HepG2 (cell line): ENCODE results near the gene DCAF8. TPM values are rescaled to one million over a fixed set of nuclear protein-coding genes. Genes with fewer than 3 reads are reported as not detected.

Experiments used
- ATAC-seq: fragments of 200-7000 bp; cut with Tn5 transposase; 3 replicates; pipeline ENCODE4 v1.9.1; 2020; ENCODE audit warnings: mild to moderate bottlenecking, moderate library complexity
- BruUV-seq: library from RNA; stranded (reverse); fragments of 400-500 nt; replicated peaks from 2 replicates; lab custom pipeline; 2021; lab: Mats Ljungman, UMichigan
- CTCF ChIA-PET: fragments of 300-600 bp; formaldehyde crosslinking; extraction: SDS; loops from one replicate; lab custom pipeline; 2021; ENCODE audit warnings: low total read pairs, inconsistent platforms, low intra/inter-chr PET ratio; lab: Yijun Ruan, JAX
- POLR2A ChIA-PET: fragments of 350-600 bp; sonication (Branson Sonifier 250); formaldehyde crosslinking; loops from one replicate; lab custom pipeline; 2020; ENCODE audit warnings: antibody characterized with exemption, inconsistent platforms; lab: Yijun Ruan, JAX
- DNase-seq: peaks from one replicate; pipeline ENCODE4 v3.0.0-alpha.2; 2015; ENCODE audit warnings: low spot score
- FAIRE-seq: peaks from 3 replicates; lab custom pipeline; 2011; peaks lifted over from hg19 to GRCh38; lab: Jason Lieb, UNC
- H2AFZ ChIP-seq: one replicate; pipeline ENCODE4 v1.6.1; 2011; ENCODE audit warnings: low read length, inconsistent platforms
- H3K27ac ChIP-seq: fragments of 300-600 bp; 3 replicates; pipeline ENCODE4 v1.8.0; 2011; ENCODE audit warnings: mixed run types, mild to moderate bottlenecking, mixed read lengths, low read length, inconsistent platforms; ENCODE audit not compliant: insufficient read depth; ENCODE audit errors: extremely low read length
- H3K27me3 ChIP-seq, 2 experiments: fragments of 200-600 bp in 1 of 2; 2 replicates in 1 of 2; 3 replicates in 1 of 2; pipeline versions ENCODE4 v1.6.0 to v1.8.0; 2011; ENCODE audit warnings: low read length in 2 of 2, mild to moderate bottlenecking in 2 of 2, moderate library complexity in 2 of 2, inconsistent platforms in 1 of 2; ENCODE audit not compliant: insufficient read depth in 2 of 2, control insufficient read depth in 1 of 2
- H3K36me3 ChIP-seq, 2 experiments: fragments of 200-600 bp in 1 of 2; replicated peaks in 1 of 2; 2 replicates in 1 of 2; 3 replicates in 1 of 2; pipeline versions ENCODE4 v1.5.1 to v1.8.0; 2011; ENCODE audit warnings: low read length in 2 of 2, inconsistent platforms in 1 of 2; ENCODE audit not compliant: insufficient read depth in 2 of 2, control insufficient read depth in 1 of 2
- H3K4me1 ChIP-seq: 2 replicates; pipeline ENCODE4 v1.5.1; 2012; ENCODE audit warnings: low read length, inconsistent platforms; ENCODE audit not compliant: insufficient read depth
- H3K4me2 ChIP-seq: 2 replicates; pipeline ENCODE4 v1.6.0; 2011; ENCODE audit warnings: low read depth, low read length, inconsistent platforms
- H3K4me3 ChIP-seq, 3 experiments: fragments of 200-600 bp in 1 of 3; sonication (generic), shearing (Covaris generic) in 1 of 3; replicated peaks in 1 of 3; 2 replicates each; pipeline ENCODE4 v1.5.1; 2011 to 2016; ENCODE audit warnings: low read length in 3 of 3, inconsistent platforms in 2 of 3, low read depth in 2 of 3, mild to moderate bottlenecking in 2 of 3, control low read depth in 1 of 3, mixed read lengths in 1 of 3; ENCODE audit not compliant: insufficient read depth in 1 of 3
- H3K79me2 ChIP-seq: one replicate; pipeline ENCODE4 v1.6.1; 2011; ENCODE audit warnings: low read length, inconsistent platforms; ENCODE audit not compliant: insufficient read depth
- H3K9ac ChIP-seq: 2 replicates; pipeline ENCODE4 v1.6.0; 2011; ENCODE audit warnings: mild to moderate bottlenecking, low read depth, low read length, inconsistent platforms; ENCODE audit not compliant: insufficient read depth
- H3K9me3 ChIP-seq: 2 replicates; pipeline ENCODE4 v1.5.1; 2012; ENCODE audit warnings: mild to moderate bottlenecking, low read length
- H4K20me1 ChIP-seq: 2 replicates; pipeline ENCODE4 v1.6.0; 2011; ENCODE audit warnings: inconsistent platforms, mild to moderate bottlenecking, low read length, moderate library complexity; ENCODE audit not compliant: insufficient read depth
- HCFC1 ChIP-seq: fragments of 150-350 bp; IDR thresholded peaks from 2 replicates; pipeline ENCODE4 v1.6.1; 2014; ENCODE audit warnings: low read depth, low read length
- HDAC2 ChIP-seq: sonication (generic); formaldehyde crosslinking; IDR thresholded peaks from 2 replicates; pipeline ENCODE4 v1.4.0; 2020; ENCODE audit warnings: missing genetic modification reagents
- HOXA3 ChIP-seq: sonication (generic); formaldehyde crosslinking; IDR thresholded peaks from 2 replicates; pipeline ENCODE4 v1.5.0; 2020; ENCODE audit warnings: missing genetic modification reagents
- IRX3 ChIP-seq: sonication (generic); formaldehyde crosslinking; IDR thresholded peaks from 2 replicates; pipeline ENCODE4 v1.8.1; 2023; ENCODE audit warnings: mild to moderate bottlenecking, low read depth, missing genetic modification reagents, borderline replicate concordance
- KDM3A ChIP-seq: IDR thresholded peaks from 2 replicates; pipeline ENCODE4 v1.6.1; 2018; ENCODE audit warnings: low read depth, missing compliant biosample characterization
- MIER2 ChIP-seq: IDR thresholded peaks from 2 replicates; pipeline ENCODE4 v1.6.1; 2016; ENCODE audit warnings: missing biosample characterization, missing genetic modification reagents
- NPAS2 ChIP-seq: sonication (generic); formaldehyde crosslinking; IDR thresholded peaks from 2 replicates; pipeline ENCODE4 v1.8.0; 2022; ENCODE audit warnings: mild to moderate bottlenecking, missing genetic modification reagents, borderline replicate concordance
- POLR2G ChIP-seq: fragments of 200-400 bp; formaldehyde crosslinking; IDR thresholded peaks from 2 replicates; pipeline ENCODE4 v1.6.1; 2018; ENCODE audit warnings: mild to moderate bottlenecking, low read depth, low read length, moderate library complexity
- PTBP1 ChIP-seq: fragments of 200-400 bp; formaldehyde crosslinking; IDR thresholded peaks from 2 replicates; pipeline ENCODE4 v1.6.1; 2018; ENCODE audit warnings: low read length, low read depth; ENCODE audit not compliant: poor library complexity, severe bottlenecking
- RCOR2 ChIP-seq: IDR thresholded peaks from 2 replicates; pipeline ENCODE4 v1.6.1; 2016; ENCODE audit warnings: missing biosample characterization, missing genetic modification reagents
- SIN3A ChIP-seq: IDR thresholded peaks from 2 replicates; pipeline ENCODE4 v1.6.1; 2011; ENCODE audit warnings: low read depth, mild to moderate bottlenecking, control low read depth, low read length, borderline replicate concordance
- XBP1 ChIP-seq: sonication (generic); formaldehyde crosslinking; IDR thresholded peaks from 2 replicates; pipeline ENCODE4 v1.5.0; 2020; ENCODE audit warnings: missing genetic modification reagents
- YEATS4 ChIP-seq: sonication (generic); formaldehyde crosslinking; IDR thresholded peaks from 2 replicates; pipeline ENCODE4 v1.4.0; 2020; ENCODE audit warnings: missing genetic modification reagents, borderline replicate concordance
- ZNF552 ChIP-seq: sonication (generic); formaldehyde crosslinking; IDR thresholded peaks from 2 replicates; pipeline ENCODE4 v1.9.0; 2022; ENCODE audit warnings: missing genetic modification reagents, mild to moderate bottlenecking, borderline replicate concordance
- ZNF567 ChIP-seq: sonication (generic); formaldehyde crosslinking; IDR thresholded peaks from 2 replicates; pipeline ENCODE4 v1.8.1; 2023; ENCODE audit warnings: mild to moderate bottlenecking, missing genetic modification reagents, borderline replicate concordance
- ZNF670 ChIP-seq: sonication (generic); formaldehyde crosslinking; IDR thresholded peaks from 2 replicates; pipeline ENCODE4 v1.8.0; 2022; ENCODE audit warnings: mild to moderate bottlenecking, missing genetic modification reagents, borderline replicate concordance
- ZNF841 ChIP-seq: sonication (generic); formaldehyde crosslinking; IDR thresholded peaks from 2 replicates; pipeline ENCODE4 v1.8.1; 2023; ENCODE audit warnings: missing genetic modification reagents, borderline replicate concordance
- WGBS: methylation state at CpG from one replicate; pipeline ENCODE4 v1.1.6; 2017; ENCODE audit warnings: low lambda C conversion rate; 5-methylcytosine and 5-hydroxymethylcytosine counted together
- in situ Hi-C: cut with HindIII; loops from 2 replicates; pipeline ENCODE4 v1.10.0; 2017; ENCODE audit warnings: low pct_unique_long_range_greater_than_20kb; ENCODE audit not compliant: extremely low pct_ligation_motif_present
- intact Hi-C: fragments of 100-400 bp; cut with micrococcal nuclease; formaldehyde crosslinking; loops from one replicate; pipeline ENCODE4 v1.10.0; 2022; ENCODE audit not compliant: unreplicated experiment
- polyA plus RNA-seq, 8 experiments: library from polyadenylated mRNA; depleted of rRNA in 3 of 8; stranded (reverse) in 7 of 8; unstranded in 1 of 8; fragments of >200 nt; fragmentation: Illumina TruSeq in 4 of 8; extraction: Trizol in 4 of 8; gene quantifications; 2 replicates each; pipeline versions ENCODE4 v1.2.1 to v1.2.3, GENCODE V29; 2011 to 2016; ENCODE audit warnings: low read depth in 4 of 8, missing spikeins in 1 of 8, mixed read lengths in 1 of 8; ENCODE audit not compliant: insufficient read depth in 1 of 8
- total RNA-seq, 5 experiments: library from RNA; depleted of rRNA; stranded (reverse); fragments of >200 nt; fragmentation: Illumina TruSeq; extraction: Trizol; gene quantifications; 2 replicates each; pipeline ENCODE4 v1.2.3, GENCODE V29; 2016; ENCODE audit warnings: low read depth in 1 of 5
- TF ChIP-seq, protein P1 (sequence below): sonication (generic); formaldehyde crosslinking; IDR thresholded peaks from 2 replicates; pipeline ENCODE4 v1.5.1; 2020; ENCODE audit warnings: missing genetic modification reagents, mild to moderate bottlenecking, borderline replicate concordance
- TF ChIP-seq, protein P2 (sequence below): sonication (generic); formaldehyde crosslinking; IDR thresholded peaks from 2 replicates; pipeline ENCODE4 v1.9.0; 2021; ENCODE audit warnings: missing genetic modification reagents, borderline replicate concordance
- TF ChIP-seq, protein P3 (sequence below): sonication (generic); formaldehyde crosslinking; IDR thresholded peaks from 2 replicates; pipeline ENCODE4 v1.8.0; 2022; ENCODE audit warnings: mild to moderate bottlenecking, missing genetic modification reagents, moderate library complexity

The DCAF8 gene
- total and polyA plus RNA-seq, 2 of the 13 experiments (the other 11 are each of a cell fraction or from before 2014, with no cell fraction given): 73.4 to 79.8 TPM

DNA sequence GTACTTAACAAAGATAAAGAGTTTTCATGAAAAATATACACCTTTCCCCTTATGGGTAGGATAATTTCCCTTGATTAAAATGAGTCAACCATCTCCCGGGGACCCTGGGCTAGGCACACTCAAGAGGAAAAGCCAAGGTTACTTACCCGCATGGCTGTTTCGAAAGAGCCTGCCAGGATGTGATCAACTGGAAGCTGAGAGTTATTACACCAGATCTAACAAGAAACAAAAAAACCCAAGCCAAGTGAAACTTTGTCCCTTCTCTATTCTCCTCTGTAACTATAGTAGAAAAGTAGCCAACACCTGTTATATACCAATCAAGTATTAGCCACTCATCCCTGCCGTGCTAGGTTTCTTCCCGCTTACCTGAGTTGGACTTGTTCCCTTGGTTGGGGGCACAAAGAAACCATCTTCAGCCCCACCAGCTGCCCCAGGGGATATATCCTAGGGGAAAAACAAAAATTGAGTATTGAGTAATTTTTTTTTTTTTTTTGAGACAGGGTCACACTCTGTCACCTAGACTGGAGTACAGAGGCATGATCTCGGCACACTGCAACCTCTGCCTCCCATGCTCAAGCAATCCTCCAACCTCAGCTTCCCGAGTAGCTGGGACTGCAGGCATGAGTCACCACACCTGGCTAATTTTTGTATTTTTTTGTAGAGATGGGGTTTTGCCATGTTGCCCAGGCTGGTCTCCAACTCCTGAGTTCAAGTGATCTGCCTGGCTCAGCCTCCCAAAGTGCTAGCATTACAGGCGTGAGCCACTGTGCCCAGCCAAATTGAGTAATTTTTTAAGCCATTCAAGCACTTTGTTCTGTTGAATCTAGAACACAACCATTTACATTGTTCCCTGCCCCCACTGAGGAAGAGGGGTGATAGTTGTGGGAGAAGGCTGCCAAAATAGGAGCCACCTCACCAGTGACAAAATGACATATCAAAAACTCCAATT is 30.9 kb upstream of the DCAF8 start:
- DNase-seq (no peak), FAIRE-seq (no peak), ATAC-seq (no peak)
- H3K27me3 ChIP-seq: no peaks in the 10 kb centered on the region
- no peaks in the 10 kb centered on the region for H3K9me3 ChIP-seq
- TF ChIP-seq KDM3A: no peak
- no peak for TF ChIP-seq HOXA3
- TF ChIP-seq ZNF552 (CRISPR knock-in tag): no peak
- TF ChIP-seq RCOR2 (CRISPR knock-in tag): no peak
- TF ChIP-seq ZNF567: no peak
- no peak for TF ChIP-seq MIER2 (CRISPR knock-in tag)
- TF ChIP-seq HCFC1: no peak
- TF ChIP-seq ZNF670 (CRISPR knock-in tag): no peak
- TF ChIP-seq, protein P1, sequence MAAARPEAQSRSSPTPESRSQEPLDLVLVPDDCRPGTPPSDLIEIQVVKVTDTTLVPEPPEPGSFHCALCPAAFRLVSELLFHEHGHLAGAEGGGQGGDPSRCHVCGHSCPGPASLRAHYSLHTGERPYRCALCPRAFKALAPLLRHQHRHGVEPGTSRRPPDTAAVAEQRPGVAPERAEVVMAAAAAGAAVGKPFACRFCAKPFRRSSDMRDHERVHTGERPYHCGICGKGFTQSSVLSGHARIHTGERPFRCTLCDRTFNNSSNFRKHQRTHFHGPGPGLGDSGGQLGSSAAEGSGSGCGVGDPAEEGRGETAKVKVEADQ: no peak
- no peak for TF ChIP-seq PTBP1
- no peak for TF ChIP-seq NPAS2
- no peak for TF ChIP-seq YEATS4 (CRISPR knock-in tag)
- TF ChIP-seq ZNF841 (CRISPR knock-in tag): no peak
- TF ChIP-seq, protein P2, sequence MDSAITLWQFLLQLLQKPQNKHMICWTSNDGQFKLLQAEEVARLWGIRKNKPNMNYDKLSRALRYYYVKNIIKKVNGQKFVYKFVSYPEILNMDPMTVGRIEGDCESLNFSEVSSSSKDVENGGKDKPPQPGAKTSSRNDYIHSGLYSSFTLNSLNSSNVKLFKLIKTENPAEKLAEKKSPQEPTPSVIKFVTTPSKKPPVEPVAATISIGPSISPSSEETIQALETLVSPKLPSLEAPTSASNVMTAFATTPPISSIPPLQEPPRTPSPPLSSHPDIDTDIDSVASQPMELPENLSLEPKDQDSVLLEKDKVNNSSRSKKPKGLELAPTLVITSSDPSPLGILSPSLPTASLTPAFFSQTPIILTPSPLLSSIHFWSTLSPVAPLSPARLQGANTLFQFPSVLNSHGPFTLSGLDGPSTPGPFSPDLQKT (CRISPR knock-in tag): no peak
- no peak for TF ChIP-seq XBP1 (CRISPR knock-in tag)
- TF ChIP-seq, protein P3, sequence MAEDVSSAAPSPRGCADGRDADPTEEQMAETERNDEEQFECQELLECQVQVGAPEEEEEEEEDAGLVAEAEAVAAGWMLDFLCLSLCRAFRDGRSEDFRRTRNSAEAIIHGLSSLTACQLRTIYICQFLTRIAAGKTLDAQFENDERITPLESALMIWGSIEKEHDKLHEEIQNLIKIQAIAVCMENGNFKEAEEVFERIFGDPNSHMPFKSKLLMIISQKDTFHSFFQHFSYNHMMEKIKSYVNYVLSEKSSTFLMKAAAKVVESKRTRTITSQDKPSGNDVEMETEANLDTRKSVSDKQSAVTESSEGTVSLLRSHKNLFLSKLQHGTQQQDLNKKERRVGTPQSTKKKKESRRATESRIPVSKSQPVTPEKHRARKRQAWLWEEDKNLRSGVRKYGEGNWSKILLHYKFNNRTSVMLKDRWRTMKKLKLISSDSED (CRISPR knock-in tag): no peak
- no peak for TF ChIP-seq HDAC2 (CRISPR knock-in tag)
- no peak for TF ChIP-seq SIN3A
- TF ChIP-seq POLR2G: no peak
- no peak for TF ChIP-seq IRX3 (CRISPR knock-in tag)
- CTCF ChIA-PET: no interaction called here
- H3K79me2 ChIP-seq: no peaks in the 10 kb centered on the region
- no peak overlapping the region for H3K27ac ChIP-seq
- H3K4me3 ChIP-seq: no peak overlapping the region
- no peak overlapping the region for H3K4me2 ChIP-seq
- 99% methylated on average over 8 of the region's 8 CpGs for WGBS
- H2AFZ ChIP-seq: no peak overlapping the region
- no TSS peak for BruUV-seq
- H3K36me3 ChIP-seq: peaks cover 60 to 91% of the 10 kb centered on the region in 2 experiments
- intact Hi-C loops (no loop called here), in situ Hi-C loops (loop anchor here (5.0 kb wide), 1 partner anchor 101 kb away; the partner anchor contains the start of gene CASQ1)
- H3K9ac ChIP-seq: no peak overlapping the region
- peaks cover 17% of the 10 kb centered on the region for H3K4me1 ChIP-seq
- H4K20me1 ChIP-seq: peaks cover 12% of the 10 kb centered on the region
- POLR2A ChIA-PET: interaction anchor here (1.0 to 1.7 kb wide), 2 partner anchors 31 to 192 kb away, joined by 3 to 6 read pairs; partner anchors contain the start of gene DCAF8
